Prostate gland (tissue), 2 donors: ENCODE data around the gene RPAP2. TPM values are rescaled to one million over a fixed set of nuclear protein-coding genes. Genes with fewer than 3 reads are reported as not detected.
"Not testable (repeated sequence)": the region's sequence is repeated elsewhere in the genome, so short reads cannot be mapped to it uniquely, and the experiment has no call there.

Experiments used
- DNase-seq: peaks from one replicate; pipeline ENCODE4 v3.0.0-alpha.2; 2019; ENCODE audit warnings: low spot score
- H3K27ac ChIP-seq, 2 donors: fragments of 200-600 bp; sonication (generic); 2 replicates each; pipeline ENCODE4 v1.5.1; 2017 to 2019
- H3K27me3 ChIP-seq: fragments of 200-600 bp; sonication (generic); replicated peaks from 2 replicates; pipeline ENCODE4 v1.5.1; 2019; ENCODE audit not compliant: insufficient read depth
- H3K36me3 ChIP-seq, 2 donors: fragments of 200-600 bp; sonication (generic); 1 replicate in 1 of 2; 2 replicates in 1 of 2; pipeline versions ENCODE4 v1.5.1 to v1.8.1; 2017 to 2019
- H3K4me1 ChIP-seq: fragments of 200-600 bp; sonication (generic); replicated peaks from 2 replicates; pipeline ENCODE4 v1.5.1; 2019
- H3K4me3 ChIP-seq, 2 donors: fragments of 200-600 bp; sonication (generic); 2 replicates each; pipeline ENCODE4 v1.5.1; 2017 to 2019
- H3K9me3 ChIP-seq: fragments of 200-600 bp; sonication (generic); 2 replicates; pipeline ENCODE4 v1.5.1; 2017
- CTCF ChIP-seq, 4 experiments: fragments of 200-600 bp in 2 of 4; fragments of 450-650 bp in 2 of 4; sonication (generic) in 2 of 4; IDR thresholded peaks; 1 replicate in 3 of 4; 2 replicates in 1 of 4; pipeline ENCODE4 v1.5.1; 2016 to 2019; ENCODE audit warnings: antibody characterized with exemption in 4 of 4, mild to moderate bottlenecking in 2 of 4, moderate library complexity in 2 of 4
- POLR2A ChIP-seq: fragments of 450-650 bp; IDR thresholded peaks from one replicate; pipeline ENCODE4 v1.6.1; 2016; ENCODE audit warnings: antibody characterized with exemption, mild to moderate bottlenecking
- POLR2AphosphoS5 ChIP-seq: sonication (generic); formaldehyde crosslinking; IDR thresholded peaks from one replicate; pipeline ENCODE4 v1.6.1; 2017; ENCODE audit warnings: antibody characterized with exemption
- WGBS: methylation state at CpG from one replicate; pipeline ENCODE4 v1.1.5; 2018; 5-methylcytosine and 5-hydroxymethylcytosine counted together
- intact Hi-C: fragments of 100-400 bp; cut with DNase I; formaldehyde crosslinking; loops from one replicate; pipeline ENCODE4 v1.14.2; 2022
- total RNA-seq, 2 donors: library from RNA; depleted of rRNA; stranded (reverse); fragments of >200 nt; gene quantifications; one replicate each; pipeline ENCODE4 v1.1.0, GENCODE V29; 2016

RPAP2 gene
- total RNA-seq, 2 donors from 2014 or later = 6.5 to 11.0 TPM

GRCh38 chr1:92346866-92347640 lies 48.2 kb downstream of the RPAP2 start:
- Histone ChIP-seq H3K9me3 (no peaks in the 10 kb centered on the region), H3K36me3 (no peaks in the 10 kb centered on the region), H3K4me3 (no peak overlapping the region), H3K4me1 (no peaks in the 10 kb centered on the region), H3K27ac (no peak overlapping the region), H3K27me3 (no peaks in the 10 kb centered on the region)
- intact Hi-C loops = no loop called here
- DNase-seq = no peak
- TF ChIP-seq POLR2AphosphoS5 (no peak), POLR2A (no peak), CTCF (IDR thresholded peaks at IDR 0.05) (no peak)
- WGBS = 86% methylated on average over 1 of the region's 1 CpG

GRCh38 chr1:92352856-92353255 lies 54.0 kb downstream of the RPAP2 start:
- intact Hi-C loops = no loop called here
- no peak overlapping the region for H3K4me3 ChIP-seq
- no peak for DNase-seq

GRCh38 chr1:92354259-92354658 lies 55.4 kb downstream of the RPAP2 start:
- no peak overlapping the region for H3K4me3 ChIP-seq
- no peak for TF ChIP-seq POLR2AphosphoS5
- no peak for TF ChIP-seq POLR2A
- no peak for TF ChIP-seq CTCF (IDR thresholded peaks at IDR 0.05)
- no peaks in the 10 kb centered on the region for H3K4me1 ChIP-seq
- H3K9me3 ChIP-seq = no peaks in the 10 kb centered on the region
- DNase-seq = no peak
- intact Hi-C loops = no loop called here
- H3K27ac ChIP-seq = no peak overlapping the region
- H3K27me3 ChIP-seq = no peaks in the 10 kb centered on the region
- no peaks in the 10 kb centered on the region for H3K36me3 ChIP-seq

More at GRCh38 chr1:92352856-92353255, 54.0 kb downstream of the RPAP2 start:
- Histone ChIP-seq H3K27me3 (no peaks in the 10 kb centered on the region), H3K4me1 (no peaks in the 10 kb centered on the region), H3K9me3 (no peaks in the 10 kb centered on the region), H3K36me3 (no peaks in the 10 kb centered on the region), H3K27ac (no peak overlapping the region)
- 100% methylated on average over 1 of the region's 1 CpG for WGBS
- TF ChIP-seq POLR2A (no peak), CTCF (IDR thresholded peaks at IDR 0.05) (no peak), POLR2AphosphoS5 (no peak)

GRCh38 chr1:92356956-92357355 lies 58.1 kb downstream of the RPAP2 start:
- no peak for TF ChIP-seq POLR2AphosphoS5
- TF ChIP-seq POLR2A = no peak
- no peak for TF ChIP-seq CTCF (IDR thresholded peaks at IDR 0.05)
- H3K27me3 ChIP-seq = no peaks in the 10 kb centered on the region
- intact Hi-C loops = no loop called here
- no peak overlapping the region for H3K4me3 ChIP-seq
- H3K4me1 ChIP-seq = no peaks in the 10 kb centered on the region
- H3K9me3 ChIP-seq = no peaks in the 10 kb centered on the region
- H3K27ac ChIP-seq = no peak overlapping the region
- H3K36me3 ChIP-seq = no peaks in the 10 kb centered on the region
- DNase-seq = no peak

- not testable (repeated sequence) for H3K36me3 ChIP-seq, H3K9me3 ChIP-seq
- WGBS = 94% methylated on average over 10 of the region's 10 CpGs
Observed at GRCh38 chr1:92359382-92359781, 60.5 kb downstream of the RPAP2 start.

More at GRCh38 chr1:92359382-92359781, 60.5 kb downstream of the RPAP2 start:
- H3K4me3 ChIP-seq, H3K27me3 ChIP-seq, DNase-seq, H3K27ac ChIP-seq, H3K4me1 ChIP-seq, intact Hi-C loops: not testable (repeated sequence)
